Subcutaneous adipose tissue (tissue), 4 donors: Measurements from ENCODE around the gene MMEL1. TPM values are rescaled to one million over a fixed set of nuclear protein-coding genes. Genes with fewer than 3 reads are reported as not detected.

Source experiments
- CTCF ChIP-seq: fragments of 450-650 bp; IDR thresholded peaks from one replicate; pipeline ENCODE4 v1.5.1; 2016; ENCODE audit warnings: low read depth, mild to moderate bottlenecking, control low read depth, antibody characterized with exemption, moderate library complexity
- total RNA-seq, 4 donors: library from RNA; depleted of rRNA; stranded (reverse); fragments of >200 nt; gene quantifications; one replicate each; pipeline ENCODE4 v1.1.0, GENCODE V29; 2016

MMEL1 gene
- total RNA-seq: 1 to 10 TPM in 2 of 4 donors, not detected in 2; 1.3 to 4.0 TPM

DNA sequence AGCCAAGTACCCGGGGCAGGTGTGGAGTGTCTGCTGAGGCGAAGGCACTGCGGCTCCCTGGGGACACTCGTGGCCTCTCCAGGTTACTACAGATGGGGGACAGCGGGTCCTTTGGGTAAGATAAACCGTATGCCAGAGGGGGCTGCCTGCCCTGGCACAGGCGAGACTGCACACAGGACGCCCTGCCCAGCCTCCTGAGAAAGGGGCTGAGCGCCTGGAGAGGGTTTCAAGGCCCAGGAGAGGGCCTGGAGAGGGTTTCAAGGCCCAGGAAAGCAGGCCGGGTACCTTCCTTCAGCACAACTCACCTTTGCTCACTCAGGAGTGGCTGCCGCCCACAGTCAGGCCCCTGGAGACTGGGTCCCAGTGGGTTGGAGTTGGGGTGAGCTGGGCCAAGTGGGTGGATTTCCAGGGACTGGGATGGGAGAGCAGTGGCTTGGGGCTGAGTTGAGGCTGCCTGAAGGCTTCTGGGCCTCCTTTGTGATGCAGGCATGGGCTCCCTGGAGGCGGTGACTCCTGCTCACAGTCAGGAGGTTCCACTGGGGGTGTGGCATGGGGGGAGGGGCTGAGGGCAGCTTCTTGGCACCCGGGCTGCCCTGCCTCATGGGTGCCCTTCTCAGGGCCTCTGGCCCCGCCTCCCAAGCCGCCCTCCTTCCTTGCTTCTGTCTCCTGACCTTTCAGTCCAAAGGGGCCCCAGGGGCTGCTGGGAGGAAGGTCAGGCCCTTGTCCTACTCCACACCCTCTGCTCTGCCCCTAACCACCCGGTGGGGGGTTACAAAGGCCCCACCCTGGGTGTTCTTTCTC, at the start of gene MMEL1:
Gene MMEL1 (minus strand): TSS at position 456 of the 801 bp plus-strand sequence. CDS start 3,532 bp downstream, outside the sequence.
- TF ChIP-seq CTCF: no peak

- TF ChIP-seq CTCF: no peak
These were observed 18.3 kb upstream of the MMEL1 start for GRCh38 chr1:2650967-2651645.

DNA sequence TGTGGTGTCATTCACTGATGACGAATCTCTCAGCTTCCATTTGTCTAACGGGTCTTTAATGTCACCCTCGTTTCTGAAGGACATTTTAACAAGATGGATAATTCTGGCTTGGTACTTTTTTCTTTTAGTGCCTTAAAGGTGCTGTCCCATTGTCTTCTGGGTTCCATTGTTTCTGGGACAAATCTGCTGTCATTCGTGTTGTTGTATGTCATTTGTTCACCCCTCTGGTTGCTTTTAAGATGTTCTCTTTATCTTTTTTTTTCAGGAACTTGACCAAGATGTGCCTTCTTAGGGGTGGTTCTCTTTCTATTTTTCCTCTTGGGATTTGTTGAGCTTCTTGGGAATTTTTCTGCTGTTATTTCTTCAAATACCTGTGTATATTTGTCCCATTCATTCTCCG, 14.0 kb upstream of the MMEL1 start:
- TF ChIP-seq CTCF: no peak

DNA sequence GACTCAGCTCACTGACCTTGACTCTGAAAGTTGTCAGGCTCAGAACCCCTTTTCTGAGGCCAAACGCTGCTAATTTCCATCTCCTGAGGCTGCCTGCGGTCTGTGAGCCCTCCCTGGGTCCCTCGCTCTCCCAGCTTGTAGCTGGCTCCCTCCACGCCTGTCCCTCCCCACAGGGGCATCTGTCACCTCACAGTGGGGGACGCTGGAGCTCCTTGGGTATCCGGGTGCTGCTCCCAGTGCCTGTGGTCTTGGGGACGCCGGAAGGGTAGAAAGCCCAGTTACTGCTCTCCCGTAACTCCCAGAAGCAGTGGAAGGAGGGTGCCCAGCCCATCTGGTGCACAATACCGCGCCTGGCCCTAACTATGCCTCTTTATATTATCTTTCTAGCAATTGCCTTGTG, 13.0 kb upstream of the MMEL1 start:
- TF ChIP-seq CTCF: no peak

GRCh38 chr1:2645143-2645542, 12.3 kb upstream of the MMEL1 start:
- TF ChIP-seq CTCF: no peak

DNA sequence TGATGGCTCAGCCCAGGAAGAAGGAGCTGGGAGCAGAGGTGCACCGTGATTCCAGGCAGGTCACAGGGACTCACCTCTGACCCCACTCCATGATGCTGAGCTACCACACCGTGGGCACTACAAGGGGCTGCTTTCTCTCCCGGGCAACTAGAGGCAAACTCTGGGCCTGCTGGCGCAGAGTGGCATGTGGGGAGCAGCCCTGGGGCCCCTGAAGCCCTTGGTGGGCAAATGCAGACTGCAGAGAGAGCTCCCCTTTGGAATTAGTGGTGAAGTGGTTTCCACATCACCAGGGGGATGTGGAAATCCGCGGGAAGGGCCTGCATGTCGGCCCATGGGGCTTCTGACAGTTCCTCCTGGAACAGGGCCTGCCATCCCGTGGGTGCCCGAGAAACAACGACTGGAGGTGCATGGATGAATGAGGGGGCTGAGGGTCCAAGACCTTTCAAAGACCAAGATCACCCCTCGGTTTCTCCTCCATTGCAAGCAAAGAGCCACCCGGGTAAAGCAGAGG, 11.8 kb upstream of the MMEL1 start:
- TF ChIP-seq CTCF: no peak

- no peak for TF ChIP-seq CTCF
These were observed 11.4 kb upstream of the MMEL1 start for GRCh38 chr1:2644171-2644570.
